Activated CD4-positive, CD25-positive, alpha-beta regulatory T cell treated with anti-CD3 and anti-CD28 coated beads, Interleukin-2, amount 50 U/mL, for 16 hours (primary cell): ENCODE measurements around the gene XPNPEP3.
"Not testable (repeated sequence)": the region's sequence is repeated elsewhere in the genome, so short reads cannot be mapped to it uniquely, and the experiment has no call there.

Experiments used
- DNase-seq: peaks from one replicate; pipeline ENCODE4 v3.0.0-alpha.2; 2020; ENCODE audit warnings: low read depth, low spot score

The XPNPEP3 gene

DNA sequence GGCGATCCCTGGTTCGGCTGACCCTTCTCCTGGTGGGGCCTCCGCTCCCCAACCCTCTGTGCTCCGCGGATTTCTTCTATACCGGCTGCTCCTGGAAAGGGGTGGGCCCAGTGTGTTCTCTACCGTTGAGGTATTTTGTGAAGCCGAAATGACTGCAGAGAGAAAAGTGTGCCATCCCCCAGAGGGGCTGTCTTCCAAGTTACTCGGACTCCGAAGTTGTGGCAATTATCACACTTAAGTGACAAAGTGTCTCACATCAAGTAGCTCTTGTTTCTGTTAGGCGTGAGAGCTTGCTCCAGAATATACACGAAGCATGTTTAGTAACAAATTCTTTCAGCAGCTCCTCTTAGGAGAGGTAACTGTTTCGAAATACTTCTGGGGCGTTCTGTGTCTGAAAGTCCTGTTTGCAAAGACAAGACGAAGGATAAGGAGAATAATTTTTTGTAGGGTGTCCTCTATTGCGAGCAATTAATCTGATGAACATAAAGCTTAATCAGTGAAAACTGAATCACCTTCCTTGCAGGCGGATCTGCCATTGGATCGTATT is 434 bp downstream of the XPNPEP3 start:
- DNase-seq = no peak

DNA sequence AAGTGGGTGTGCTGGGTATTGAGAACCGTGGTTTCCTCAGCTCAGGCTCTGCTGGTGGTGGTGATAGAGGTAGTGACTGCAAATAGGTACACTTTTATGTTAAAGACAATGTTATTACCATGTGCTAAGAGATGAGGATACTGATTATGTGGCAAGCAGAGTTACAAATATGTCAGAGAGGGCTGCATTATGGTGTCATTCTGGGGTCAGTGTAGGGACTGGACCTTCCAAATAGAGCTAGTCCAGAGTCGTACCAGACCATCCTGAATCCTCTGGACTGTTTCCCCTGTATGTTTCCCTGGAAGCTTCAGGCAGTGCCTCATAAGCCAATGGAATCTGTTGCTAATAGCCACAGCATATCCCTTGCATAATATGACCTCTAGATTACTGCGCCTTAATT is 5.1 kb downstream of the XPNPEP3 start, which contains the start of gene DNAJB7:
Gene DNAJB7 (minus strand): TSS at position 101 of the 400 bp plus-strand sequence. CDS start 119 bp downstream, outside the sequence.
- no peak for DNase-seq

DNA sequence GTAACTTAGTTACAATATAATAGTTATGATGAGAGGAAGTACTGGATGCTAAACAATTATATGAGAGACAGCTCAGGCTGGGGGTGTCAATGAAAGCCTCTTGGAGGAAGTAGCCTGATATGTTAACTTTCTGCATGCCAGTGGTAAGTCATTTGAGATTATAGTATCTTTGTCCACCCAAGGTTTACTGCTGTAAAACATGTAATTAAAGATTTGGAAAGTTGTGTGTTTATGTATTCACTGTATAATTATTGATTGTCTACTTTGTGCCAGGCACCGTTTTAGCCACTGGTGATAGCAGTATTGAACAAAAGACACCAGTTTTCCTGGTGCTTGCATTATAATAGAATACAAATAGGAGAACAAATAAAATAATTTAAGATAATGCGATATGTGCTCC is 5.6 kb downstream of the XPNPEP3 start:
- DNase-seq = no peak

DNA sequence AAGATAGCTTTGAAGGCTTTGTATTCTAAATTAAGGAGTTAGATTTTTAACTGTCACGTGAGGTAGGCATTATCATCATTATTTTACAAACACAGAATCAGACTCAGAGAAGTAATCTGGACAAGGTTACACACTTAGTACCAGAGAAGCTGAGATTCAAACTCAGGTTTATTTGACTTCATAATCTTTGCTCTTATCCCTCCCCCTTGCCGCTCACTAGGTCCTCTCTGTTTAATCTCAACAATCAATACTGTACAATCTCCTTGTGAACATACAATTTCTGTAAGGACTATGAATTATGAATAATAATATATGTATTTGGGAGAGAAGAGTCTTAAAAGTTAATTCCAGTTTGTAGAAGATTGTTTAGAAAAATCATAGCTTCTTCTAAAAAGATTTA is 10.2 kb downstream of the XPNPEP3 start:
- no peak for DNase-seq

DNA sequence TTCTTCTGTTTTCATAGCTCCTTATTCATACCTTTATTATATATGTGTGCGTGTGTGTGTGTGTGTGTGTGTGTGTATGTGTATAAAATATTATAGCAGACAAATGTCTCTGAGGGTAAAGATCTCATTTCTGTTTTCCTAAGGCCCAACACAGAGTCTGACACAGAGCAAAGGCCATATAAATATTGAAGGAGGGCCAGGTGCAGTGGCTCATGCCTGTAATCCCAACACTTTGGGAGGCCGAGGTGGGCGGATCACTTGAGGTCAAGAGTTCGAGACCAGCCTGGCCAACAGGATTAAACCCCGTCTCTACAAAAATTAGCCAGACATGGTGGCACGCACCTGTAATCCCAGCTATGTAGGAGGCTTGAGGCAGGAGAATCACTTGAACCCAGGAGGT is 11.4 kb downstream of the XPNPEP3 start:
- DNase-seq = not testable (repeated sequence)

DNA sequence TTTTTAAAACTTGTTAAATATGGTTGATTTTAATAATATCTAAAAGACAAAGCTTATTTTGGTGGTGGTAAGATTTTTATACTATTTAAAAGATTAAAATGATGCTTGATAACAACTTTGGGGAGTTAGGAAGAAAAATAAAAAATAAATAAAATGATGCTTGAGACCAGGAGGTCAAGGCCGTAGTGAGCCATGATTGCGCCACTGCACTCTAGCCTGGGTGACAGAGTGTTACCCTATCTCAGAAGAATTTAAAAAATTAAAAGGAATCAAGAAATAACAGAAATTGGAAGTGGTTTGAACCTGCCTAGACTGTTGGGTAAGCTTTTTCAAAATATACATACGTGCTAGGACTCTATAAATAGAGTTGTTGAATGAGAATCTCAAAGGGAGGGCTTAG is 17.1 kb downstream of the XPNPEP3 start:
- DNase-seq = no peak

DNA sequence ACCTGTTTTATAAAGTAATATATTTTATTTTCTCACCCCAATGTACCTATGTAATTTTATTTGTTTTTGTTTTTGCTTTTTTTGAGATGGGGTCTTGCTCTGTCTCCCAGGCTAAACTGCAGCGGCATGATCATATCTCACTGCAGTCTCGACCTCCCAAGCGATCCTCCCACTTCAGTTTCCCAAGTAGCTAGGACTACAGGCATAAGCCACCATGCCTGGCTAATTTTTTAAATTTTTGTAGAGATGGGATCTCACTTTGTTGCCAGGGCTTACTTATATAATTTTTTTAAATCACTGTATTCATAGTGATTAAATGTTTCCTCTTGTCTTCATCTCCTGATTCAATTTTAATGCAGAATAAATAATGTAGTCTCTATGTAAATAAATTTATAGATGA is 18.2 kb downstream of the XPNPEP3 start:
- DNase-seq = no peak

DNA sequence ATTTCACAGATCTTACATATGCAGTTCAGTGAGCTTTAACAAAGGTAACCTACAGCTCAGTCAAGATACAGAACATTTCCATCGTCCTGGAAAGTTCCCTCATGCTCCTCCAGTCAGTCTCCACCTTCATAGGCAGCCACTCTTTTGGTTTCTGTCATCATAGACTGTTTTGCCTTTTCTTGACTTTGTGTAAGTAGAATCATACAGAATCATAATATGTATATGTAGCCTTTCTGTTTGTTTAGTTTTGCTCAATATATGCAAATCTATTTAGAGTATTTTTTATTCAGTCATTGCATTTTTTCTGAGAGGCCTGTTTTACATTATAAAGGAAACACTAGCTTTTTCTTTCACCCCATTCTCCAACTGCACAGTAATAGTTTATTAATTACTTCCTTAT is 20.0 kb downstream of the XPNPEP3 start:
- DNase-seq = no peak

DNA sequence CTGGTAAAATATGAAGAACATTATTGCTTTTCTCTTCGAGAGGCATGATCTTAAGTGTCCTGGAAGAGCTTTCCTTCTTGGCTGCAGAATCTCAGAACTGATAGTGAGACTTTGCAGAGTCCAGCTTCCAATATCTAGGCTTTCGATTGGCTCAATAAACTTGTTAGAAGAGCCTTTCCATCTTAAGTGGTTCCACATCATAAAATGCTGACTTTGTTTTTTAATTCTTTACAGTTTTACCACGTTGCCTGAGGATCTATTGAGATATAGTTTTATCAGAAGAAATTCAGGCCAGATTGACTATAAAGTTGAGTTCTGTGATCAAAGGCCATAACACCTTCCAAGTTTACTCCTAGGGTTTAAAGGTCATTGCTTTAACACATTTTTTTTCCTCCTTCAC is 20.5 kb downstream of the XPNPEP3 start:
- no peak for DNase-seq

DNA sequence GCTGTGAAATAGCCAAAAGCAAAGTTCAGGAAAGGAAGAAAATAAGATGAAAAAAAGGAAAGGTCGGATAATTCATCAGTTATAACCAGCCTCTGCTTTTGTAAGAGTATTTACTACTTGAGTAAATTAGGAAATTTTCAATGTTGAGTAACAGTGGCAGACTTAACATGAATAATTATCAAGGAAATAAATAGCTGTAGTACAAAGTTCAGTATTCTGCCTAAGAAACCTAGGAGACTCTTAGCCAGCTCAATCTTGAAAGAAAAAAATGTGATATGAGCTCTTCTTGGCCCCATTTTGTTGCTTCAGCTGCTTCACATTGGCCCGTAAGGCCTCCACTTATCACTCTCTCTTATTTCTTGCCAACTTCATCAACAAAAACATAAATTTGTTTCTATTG is 22.0 kb downstream of the XPNPEP3 start:
- DNase-seq = no peak

DNA sequence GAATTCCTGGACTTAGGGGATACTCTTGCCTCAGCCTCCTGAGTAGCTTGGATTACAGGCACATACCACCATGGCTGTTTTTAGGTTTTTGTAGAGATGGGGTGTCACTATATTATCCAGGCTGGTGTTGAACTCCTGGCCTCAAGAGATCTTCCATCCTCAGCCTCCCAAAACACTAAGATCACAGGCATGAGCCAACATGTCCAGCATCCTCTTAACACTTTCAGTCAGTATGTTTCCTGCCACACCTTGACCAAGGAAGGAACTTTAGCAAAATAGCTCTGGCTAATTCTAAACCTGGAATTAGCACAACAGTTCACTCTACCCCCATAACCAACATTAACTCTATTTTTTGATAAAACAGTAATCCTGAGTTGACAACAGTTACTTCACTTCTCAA is 32.2 kb downstream of the XPNPEP3 start:
- DNase-seq = no peak

DNA sequence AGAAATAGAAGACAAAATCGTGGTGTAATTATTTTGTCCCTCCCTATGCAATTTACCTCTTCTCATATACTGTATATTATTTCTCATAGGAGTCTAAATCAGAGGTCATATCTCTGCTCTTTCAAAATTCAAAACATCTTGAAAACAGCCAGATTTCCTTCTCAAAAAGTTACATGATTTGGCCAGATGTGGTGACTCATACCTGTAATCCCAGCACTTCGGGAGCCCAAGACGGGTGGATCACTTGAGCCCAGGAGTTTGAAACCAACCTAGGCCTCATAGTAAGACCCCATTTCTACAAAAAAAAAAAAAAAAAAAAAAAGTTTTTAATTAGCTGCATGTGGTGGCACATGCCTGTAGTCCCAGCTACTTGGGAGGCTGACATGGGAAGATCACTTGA is 33.9 kb downstream of the XPNPEP3 start:
- DNase-seq = no peak

DNA sequence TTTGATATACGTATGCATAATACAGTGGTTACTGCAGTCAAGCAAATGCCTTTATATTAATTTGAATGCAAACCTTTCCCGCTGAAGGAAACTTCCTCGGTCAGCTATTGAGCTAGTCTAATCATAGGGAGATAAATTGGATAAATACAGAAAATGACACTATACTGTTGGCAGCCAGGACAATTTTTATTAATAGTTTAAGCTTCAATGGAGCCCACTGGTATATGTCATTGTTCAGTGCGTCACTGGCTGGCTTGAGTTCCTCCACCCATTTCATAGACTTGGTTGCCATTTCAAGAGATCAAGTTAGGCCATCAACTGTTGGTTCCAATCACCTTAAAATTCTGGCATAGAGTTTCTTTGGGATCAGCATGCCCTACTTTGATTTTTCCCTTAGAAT is 37.5 kb downstream of the XPNPEP3 start:
- no peak for DNase-seq

DNA sequence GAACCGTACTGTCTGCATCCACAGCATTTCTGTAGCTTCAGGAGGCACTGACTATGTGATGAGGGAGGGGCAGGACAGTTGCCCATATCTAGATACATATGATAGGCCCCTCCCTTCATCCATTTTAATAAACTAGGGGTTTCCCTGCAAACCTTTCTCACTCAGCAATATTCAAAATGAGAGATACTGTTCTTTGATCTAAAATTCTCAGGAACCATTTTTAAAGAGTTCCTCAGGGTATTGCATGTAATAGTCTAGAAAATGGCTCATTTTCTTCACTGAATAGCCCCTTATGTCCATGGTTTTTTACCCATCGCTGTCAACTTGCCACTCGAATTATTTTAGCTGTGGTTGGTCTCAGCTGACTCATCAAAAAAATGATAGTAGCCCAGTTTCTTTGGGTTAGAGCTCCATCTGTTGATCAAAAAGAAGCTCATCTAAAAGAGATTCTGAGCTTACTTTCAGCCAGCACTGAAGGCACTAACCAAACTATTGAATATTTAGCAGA is 42.0 kb downstream of the XPNPEP3 start:
- DNase-seq = no peak

DNA sequence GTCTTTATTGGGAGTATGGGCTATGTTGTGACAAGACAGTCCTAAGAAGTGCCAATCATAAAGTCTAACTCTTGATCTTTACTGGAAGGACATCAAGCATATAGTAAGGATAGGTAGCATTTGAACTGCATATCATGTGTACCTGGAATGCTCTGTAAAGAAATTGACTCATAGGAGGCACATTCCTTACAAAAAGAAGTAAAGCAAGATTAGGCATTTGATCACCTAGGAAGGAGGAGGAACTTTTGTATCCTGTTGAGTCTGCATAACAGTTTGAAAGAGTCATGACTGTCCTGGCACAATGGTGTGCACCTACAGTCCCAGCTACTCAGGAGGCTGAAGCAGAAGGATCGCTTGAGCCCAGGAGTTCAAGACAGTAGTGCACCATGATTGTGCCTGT is 47.2 kb downstream of the XPNPEP3 start:
- no peak for DNase-seq

DNA sequence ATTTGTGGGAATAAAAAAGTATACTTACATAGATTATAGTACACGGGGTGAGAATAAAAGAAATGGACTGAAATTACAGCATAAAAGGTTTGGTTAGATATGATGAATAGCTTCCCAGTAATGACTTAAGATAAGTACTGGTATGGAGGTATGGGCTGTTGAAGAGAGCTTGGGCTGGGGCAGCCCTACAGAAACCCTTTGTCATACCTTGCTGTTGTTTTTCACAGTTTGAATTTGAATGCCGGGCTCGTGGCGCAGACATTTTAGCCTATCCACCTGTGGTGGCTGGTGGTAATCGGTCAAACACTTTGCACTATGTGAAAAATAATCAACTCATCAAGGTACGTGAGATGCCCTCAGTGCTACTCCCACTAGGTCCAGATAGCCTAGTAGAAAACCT is 51.9 kb downstream of the XPNPEP3 start:
- no peak for DNase-seq

DNA sequence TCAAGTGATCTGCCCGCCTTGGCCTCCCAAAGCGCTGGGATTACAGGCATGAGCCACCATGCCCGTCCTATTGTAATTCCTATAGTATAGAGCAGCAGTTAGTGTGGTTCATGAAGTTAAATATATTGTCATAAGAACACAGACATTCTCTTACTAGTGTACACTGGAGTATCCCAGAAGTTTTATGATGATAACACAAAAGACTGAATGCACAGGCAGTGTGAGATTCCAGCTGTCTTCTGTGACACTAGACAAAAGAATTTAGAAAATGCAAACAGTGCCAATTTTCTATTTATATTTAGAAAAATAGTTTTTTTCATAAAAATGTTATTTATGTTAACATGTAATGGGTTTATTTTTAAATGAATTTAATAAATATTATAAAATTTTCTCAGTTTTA is 54.8 kb downstream of the XPNPEP3 start:
- no peak for DNase-seq

DNA sequence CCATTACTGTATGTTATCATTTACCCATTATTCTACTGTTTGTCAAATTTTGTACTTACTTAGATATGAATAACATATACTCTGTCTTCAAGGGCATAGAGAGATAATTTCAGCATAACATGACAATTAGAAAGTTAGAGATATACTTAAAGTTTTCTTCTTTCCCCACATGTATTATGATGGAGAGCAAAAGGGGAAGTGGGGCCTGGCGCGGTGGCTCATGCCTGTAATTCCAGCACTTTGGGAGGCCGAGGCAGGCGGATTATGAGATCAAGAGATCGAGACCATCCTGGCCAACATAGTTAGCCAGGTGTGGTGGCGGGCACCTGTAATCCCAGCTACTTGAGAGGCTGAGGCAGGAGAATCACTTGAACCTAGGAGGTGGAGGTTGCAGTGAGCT is 56.0 kb downstream of the XPNPEP3 start:
- DNase-seq = not testable (repeated sequence)

DNA sequence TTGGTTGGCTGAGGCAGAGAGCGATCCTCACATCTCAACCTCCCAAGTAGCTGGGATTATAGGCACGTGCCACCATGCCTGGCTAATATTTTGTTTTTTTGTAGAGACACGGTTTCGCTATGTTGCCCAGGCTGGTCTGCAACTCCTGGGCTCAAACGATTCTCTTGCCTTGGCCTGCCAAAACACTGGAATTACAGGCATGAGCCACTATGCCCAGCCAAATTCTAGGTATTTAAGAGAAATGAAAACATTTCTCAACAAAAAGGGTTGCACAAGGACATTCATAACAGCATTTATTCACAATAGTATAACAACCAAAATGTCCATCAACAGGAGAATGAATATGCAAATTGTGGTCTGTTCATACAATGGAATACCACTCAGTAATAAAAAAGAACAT is 62.5 kb downstream of the XPNPEP3 start:
- no peak for DNase-seq

DNA sequence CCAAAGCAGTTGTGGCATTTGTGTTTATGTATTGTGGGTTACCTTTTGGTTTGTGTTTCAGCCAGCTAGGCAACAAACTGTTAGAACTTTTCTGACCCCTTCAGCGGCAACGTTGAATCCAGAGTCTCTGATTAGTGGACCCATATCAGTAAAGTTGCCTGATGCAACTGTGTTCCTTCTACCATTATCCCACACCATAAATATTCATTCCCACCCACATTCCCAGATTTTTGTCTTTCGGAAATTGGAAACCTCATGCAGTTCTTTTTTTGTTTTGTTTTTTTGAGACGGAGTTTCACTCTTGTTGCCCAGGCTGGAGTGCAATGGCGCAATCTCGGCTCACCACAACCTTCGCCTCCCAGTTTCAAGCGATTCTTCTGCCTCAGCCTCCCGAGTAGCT is 63.6 kb downstream of the XPNPEP3 start:
- no peak for DNase-seq

DNA sequence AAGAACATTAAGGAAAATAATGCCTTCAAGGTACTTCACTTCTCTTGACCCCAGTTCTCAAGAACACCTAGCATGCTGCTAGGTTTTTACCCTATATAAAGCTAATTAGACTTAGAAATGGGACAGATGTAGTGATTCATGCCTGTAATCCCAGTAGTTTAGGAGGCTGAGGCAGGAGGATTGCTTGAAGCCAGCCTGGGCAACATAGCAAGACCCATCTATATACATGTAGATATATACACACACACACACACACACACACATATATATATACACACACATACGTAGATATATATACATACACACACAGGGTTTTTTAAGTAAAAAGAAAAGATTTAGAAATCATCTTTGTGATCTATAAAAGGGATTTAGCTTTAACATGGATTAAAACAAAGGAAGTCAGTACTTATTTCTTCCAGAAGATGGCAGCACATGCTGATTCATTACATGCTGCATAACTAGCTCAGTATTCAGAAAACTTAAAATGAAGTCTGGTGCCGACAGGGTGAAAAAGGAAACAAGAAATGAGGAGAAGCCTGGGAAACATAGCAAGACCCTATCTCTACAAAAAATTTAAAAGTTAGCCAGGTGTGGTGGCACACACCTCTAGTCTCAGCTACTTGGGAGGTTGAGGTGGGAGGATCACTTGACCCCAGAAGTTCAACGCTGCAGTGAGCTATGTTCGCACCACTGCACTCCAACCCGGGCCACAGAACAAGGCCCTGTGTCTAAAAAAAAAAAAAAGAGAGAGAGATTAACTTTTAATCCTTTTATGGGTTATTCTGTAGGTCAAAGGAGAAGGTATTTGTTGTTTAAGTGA is 65.7 kb downstream of the XPNPEP3 start:
- DNase-seq = no peak

DNA sequence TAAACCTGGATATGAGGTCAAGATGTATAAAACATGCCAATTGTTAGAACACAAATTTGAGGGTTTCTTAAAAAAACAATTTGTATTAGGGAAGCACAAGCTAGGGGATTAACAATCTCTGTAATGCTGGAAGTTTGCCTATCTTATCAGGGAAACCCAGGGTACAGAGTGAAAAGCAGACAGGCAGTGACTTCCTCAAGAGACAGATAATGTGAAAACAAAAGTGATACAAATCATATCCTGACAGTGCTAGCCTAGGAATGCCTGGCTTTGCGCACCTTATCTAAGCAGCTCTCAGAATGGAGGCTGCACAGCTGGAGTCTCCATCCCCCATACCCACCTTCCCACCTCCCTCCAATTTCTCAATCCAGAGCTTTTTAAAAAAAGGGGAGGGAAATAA is 71.7 kb downstream of the XPNPEP3 start:
- DNase-seq = no peak

DNA sequence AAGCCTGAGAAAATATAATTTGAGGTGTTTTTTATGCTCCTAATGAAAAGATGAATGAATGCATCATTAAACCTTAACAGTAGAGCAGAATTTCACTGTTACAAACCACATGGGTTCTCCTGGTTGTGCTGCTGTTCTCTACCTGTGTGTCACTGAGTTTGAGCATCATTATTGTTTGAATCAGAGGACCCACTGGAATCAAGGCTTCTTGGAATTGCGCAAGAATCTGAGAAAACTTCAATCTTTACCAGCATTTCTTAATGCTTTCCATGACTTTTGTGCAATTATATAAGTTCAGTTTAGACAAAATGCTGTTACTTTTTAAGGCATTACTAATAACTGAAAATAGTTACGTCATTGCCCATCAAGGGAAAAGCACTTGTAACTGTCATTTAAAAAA is 75.4 kb downstream of the XPNPEP3 start:
- DNase-seq = no peak
